HG03520 (cell line): ENCODE measurements around the gene CLTCL1.

Experiments used
- ATAC-seq: cut with Tn5 transposase; IDR thresholded peaks from one replicate; pipeline ENCODE4 v1.9.1; 2021; ENCODE audit warnings: mild to moderate bottlenecking, moderate library complexity; ENCODE audit not compliant: unreplicated experiment

CLTCL1 gene

GRCh38 chr22:19134874-19135273 lies 156.6 kb downstream of the CLTCL1 start:
- ATAC-seq = no peak

GRCh38 chr22:19134176-19134831 lies 157.2 kb downstream of the CLTCL1 start:
- ATAC-seq = no peak

GRCh38 chr22:19133561-19133960 lies 158.0 kb downstream of the CLTCL1 start:
- no peak for ATAC-seq

- ATAC-seq = no peak
These were observed 158.7 kb downstream of the CLTCL1 start for GRCh38 chr22:19132693-19133400.

- no peak for ATAC-seq
These were observed 159.4 kb downstream of the CLTCL1 start for GRCh38 chr22:19132153-19132552.

GRCh38 chr22:19131685-19132015 lies 159.9 kb downstream of the CLTCL1 start:
- no peak for ATAC-seq

GRCh38 chr22:19130959-19131684 lies 160.4 kb downstream of the CLTCL1 start, which contains the start of gene TSSK2:
TSS of gene TSSK2 (plus strand) at chr22:19131308. CDS start at chr22:19131400, 92 bp downstream.
- no peak for ATAC-seq

GRCh38 chr22:19129871-19130270 lies 161.6 kb downstream of the CLTCL1 start:
- ATAC-seq = no peak
